Skin epidermis (tissue), 12 donors: Measurements from ENCODE around the gene EPB41L4A.
"Not testable (repeated sequence)": the region's sequence is repeated elsewhere in the genome, so short reads cannot be mapped to it uniquely, and the experiment has no call there.

Experiments
- H3K27ac ChIP-seq, 21 experiments: fragments of 200-600 bp; sonication (generic) in 11 of 21; one replicate each; pipeline ENCODE4 v1.5.0; 2020; ENCODE audit warnings: mild to moderate bottlenecking in 3 of 21, inconsistent platforms in 2 of 21, moderate library complexity in 2 of 21
- H3K4me3 ChIP-seq, 7 experiments: fragments of 200-600 bp; sonication (generic) in 2 of 7; one replicate each; pipeline ENCODE4 v1.5.0; 2020; ENCODE audit warnings: inconsistent platforms in 2 of 7, mild to moderate bottlenecking in 2 of 7, moderate library complexity in 1 of 7

The EPB41L4A gene

DNA sequence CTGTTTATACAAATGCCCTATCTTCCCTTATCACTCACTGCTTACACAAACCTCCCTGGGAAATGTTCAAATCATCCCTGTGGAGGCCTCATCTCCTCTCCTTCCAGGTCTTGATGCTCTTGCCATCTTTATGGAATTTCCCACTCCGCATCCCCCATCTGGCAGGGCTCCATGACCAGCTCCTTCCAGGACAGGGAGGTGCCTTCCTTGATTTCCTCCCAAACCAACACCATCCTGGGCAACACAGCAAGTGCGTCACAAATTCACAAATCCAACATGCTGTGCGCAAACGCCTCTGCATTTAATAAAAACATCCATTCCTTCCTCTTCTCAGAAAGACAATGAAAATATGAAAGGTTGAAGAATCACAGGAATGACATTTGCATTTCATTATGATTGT lies 51.7 kb downstream of the EPB41L4A start:
- Histone ChIP-seq H3K27ac (peak overlapping the region in 1 of 21 experiments; percentile 2), H3K4me3 (no peak overlapping the region)

DNA sequence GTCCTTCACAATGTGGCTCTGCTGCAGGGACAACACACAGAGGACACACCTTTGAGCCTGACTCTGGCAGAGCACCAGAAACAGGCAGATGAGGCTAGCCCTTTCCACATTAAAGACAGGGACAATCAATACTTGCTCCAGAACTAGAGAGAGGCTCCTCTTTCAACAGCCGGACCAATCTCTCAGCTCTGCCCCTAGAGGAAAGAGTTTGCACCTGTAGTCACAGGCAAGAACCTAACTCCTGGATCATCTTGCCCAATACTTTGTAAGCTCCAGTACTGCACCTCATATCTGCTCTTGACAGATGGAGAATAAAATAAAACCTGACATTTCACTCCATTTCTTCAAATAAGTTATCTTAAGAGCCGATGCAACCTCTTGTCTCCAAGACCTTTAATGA lies 52.1 kb downstream of the EPB41L4A start:
- H3K27ac ChIP-seq: no peak overlapping the region
- H3K4me3 ChIP-seq: no peak overlapping the region

- H3K4me3 ChIP-seq, H3K27ac ChIP-seq: not testable (repeated sequence)
Measured at GRCh38 chr5:112360740-112361139, 58.3 kb downstream of the EPB41L4A start.

DNA sequence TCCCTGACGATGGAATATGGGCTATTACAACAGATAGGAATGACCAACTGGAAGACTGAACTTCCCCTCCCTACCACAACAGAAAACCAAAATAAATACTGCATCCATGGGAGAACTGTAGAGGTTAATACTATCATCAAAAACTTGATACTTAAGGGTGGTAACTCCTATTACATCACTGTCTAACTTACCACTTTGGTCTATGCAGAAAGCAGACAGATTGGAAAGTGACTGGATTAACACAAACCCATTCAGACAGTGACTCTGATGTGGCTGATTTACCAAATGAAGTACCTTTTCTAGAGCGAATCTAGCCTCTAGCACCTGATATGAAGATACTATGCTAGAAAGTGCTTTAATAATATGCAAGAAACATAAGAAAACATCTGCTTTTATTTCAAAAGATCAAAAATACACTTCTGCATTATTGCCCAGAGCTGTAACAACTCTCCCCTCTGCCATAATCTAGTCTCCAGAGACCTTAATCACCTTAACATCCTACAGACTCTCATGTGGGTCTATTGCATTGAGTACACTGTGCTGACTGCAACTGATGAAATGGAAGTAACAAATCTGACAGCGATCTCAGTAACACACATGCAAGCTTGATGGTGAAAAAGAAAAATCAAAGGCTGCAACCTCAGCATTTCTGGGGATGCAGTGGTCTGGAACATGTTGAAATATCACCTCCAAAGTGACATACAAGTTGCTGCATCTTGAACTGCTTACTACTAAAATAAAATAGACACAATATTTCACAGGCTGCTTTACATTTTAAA lies 62.7 kb downstream of the EPB41L4A start:
- Histone ChIP-seq H3K4me3 (no peak overlapping the region), H3K27ac (no peak overlapping the region)

DNA sequence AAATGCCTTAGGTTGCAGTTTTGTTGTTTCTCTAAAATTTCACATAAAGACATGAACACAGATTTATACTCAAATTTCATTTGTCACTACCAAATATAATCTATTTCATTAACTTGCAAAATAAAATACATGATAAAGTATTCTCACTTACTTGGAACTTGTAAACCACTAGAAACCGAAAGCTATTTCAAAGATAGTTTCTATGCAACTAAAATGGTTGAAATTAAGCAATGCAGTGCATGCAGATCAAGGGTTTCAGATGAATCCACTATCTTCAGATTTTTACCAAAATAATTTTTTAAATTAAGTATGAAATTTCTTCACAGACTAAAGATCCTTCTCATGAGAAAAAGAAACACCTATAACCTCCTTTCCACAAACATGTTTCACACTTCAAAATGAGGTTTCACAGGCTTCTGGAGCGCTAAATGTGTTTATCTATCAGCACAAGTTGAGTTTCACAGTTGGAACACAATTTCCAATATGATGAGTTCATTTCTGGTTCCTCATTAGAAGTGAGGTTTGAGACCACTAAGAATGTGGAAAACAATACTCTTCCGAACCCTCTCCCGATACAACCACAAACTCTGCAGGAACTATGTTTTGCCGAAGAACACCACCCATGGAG lies 63.9 kb downstream of the EPB41L4A start:
- Histone ChIP-seq H3K27ac (no peak overlapping the region), H3K4me3 (no peak overlapping the region)

DNA sequence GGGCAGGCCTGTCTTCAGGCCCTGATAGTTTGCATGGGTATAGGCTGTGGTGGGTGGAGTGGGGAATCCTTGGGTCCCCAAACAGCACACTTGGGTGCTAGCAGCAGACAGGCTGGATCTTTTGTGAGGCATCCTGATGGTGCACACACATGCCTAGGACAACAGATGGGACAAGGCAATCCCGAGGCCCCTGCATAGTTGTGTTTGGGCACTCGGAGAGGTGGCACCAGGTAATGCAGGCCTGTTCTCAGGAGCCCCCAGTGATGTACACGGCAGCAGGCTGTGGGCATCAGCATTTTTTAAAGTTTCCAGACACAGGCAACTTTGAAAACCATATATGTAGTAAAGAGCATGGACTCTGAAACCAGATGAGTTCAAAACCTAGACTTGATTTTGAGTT lies 65.4 kb downstream of the EPB41L4A start:
- H3K4me3 ChIP-seq: no peak overlapping the region
- no peak overlapping the region for H3K27ac ChIP-seq

- Histone ChIP-seq H3K27ac (no peak overlapping the region), H3K4me3 (no peak overlapping the region)
Measured at GRCh38 chr5:112351225-112351624, 67.9 kb downstream of the EPB41L4A start.

- Histone ChIP-seq H3K27ac (no peak overlapping the region), H3K4me3 (no peak overlapping the region)
Measured at GRCh38 chr5:112350626-112351025, 68.5 kb downstream of the EPB41L4A start.

DNA sequence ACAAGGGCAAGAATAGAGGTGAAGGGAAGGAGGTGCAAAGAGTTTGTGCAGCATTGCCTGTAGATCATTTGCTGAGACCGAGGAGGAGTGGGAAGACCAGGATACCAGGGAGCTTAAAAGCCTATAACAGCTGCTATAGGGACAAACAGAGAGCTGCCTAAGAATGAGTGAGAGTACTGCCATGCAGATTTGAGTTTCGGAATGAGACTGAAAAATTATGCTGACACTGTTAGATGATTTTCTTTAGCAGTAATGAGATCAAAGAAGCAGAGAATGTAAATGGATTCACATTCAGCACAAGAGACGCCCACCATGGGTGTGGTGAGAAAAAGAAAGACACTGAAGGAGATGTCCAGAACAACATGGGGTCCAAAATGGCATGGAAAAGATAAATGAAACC lies 69.7 kb downstream of the EPB41L4A start:
- no peak overlapping the region for H3K4me3 ChIP-seq
- H3K27ac ChIP-seq: no peak overlapping the region

- no peak overlapping the region for H3K4me3 ChIP-seq
- no peak overlapping the region for H3K27ac ChIP-seq
Measured at GRCh38 chr5:112348915-112349314, 70.2 kb downstream of the EPB41L4A start.

GRCh38 chr5:112348387-112348786 lies 70.7 kb downstream of the EPB41L4A start:
- H3K27ac ChIP-seq: no peak overlapping the region
- H3K4me3 ChIP-seq: no peak overlapping the region

GRCh38 chr5:112346411-112347044 lies 72.5 kb downstream of the EPB41L4A start:
- Histone ChIP-seq H3K27ac (no peak overlapping the region), H3K4me3 (no peak overlapping the region)

- H3K4me3 ChIP-seq: no peak overlapping the region
- H3K27ac ChIP-seq: no peak overlapping the region
Measured at GRCh38 chr5:112344540-112344939, 74.5 kb downstream of the EPB41L4A start.

DNA sequence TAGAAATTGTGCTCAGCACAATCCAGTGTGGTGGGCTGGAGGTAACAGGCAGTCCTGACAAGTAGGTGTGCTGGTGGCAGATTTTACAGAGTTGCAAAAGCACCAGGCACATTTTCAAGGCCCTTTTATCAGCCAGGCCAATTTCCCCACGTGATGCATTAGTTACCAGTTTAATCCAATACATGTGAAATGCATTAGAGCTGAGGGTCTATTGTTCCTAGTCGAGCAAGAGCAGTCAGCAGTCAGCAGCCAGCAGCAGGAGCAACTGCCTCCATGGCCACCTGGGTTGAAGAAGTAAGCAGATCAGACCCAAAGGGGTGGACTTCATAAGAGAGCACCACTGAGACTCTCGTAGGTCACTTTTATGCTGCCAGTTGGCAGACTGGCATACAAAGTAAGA lies 76.7 kb downstream of the EPB41L4A start:
- Histone ChIP-seq H3K4me3 (no peak overlapping the region), H3K27ac (no peak overlapping the region)

DNA sequence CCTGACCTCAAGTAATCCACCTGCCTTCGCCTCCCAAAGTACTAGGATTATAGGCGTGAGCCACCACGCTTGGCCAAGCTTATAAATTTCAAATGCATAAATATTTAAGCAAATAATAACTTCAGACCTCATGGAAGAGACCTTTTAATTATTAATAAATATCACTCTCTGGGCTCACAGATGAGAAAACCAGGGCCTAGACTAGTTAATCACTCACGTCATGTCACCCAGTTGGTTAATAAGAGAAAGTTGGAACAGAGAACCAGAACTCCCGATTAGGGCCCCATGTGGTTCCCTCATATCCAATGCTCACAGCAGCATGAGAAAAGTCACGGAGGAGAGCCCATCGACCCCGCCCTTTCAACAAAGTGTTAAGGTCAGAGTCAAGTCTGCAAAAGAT lies 79.3 kb downstream of the EPB41L4A start:
- Histone ChIP-seq H3K4me3 (no peak overlapping the region), H3K27ac (no peak overlapping the region)

DNA sequence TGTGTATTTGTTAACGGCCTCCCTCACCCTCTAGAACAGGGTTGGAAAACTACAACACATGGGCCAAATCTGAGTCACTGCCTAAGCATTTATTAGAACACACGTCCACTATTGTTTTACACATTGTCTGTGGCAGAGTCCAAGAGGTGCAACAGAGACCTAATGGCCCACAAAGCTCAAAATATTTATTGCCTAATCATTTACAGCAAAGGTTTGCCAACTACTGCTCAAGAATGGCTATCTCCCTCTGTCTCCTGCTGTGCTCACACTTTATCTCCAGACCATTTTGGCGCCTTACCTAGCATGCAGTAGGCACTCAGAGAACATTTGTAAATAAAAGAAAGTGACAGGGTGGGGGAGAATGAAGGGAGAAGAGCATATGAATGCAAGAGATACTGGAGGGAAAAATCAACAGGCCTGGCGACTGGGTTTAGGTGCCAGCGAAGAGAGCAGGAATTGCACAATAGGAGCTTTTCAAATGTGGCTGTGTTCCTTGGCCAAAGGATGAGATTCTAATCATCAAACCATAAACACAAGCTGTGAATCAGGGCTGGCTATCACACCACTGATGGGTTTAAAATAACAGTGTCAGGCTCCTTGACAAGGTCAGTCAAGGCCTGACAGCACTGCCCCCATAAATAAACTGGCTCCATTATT lies 80.3 kb downstream of the EPB41L4A start:
- peak overlapping the region in 1 of 21 experiments; percentile 28 for H3K27ac ChIP-seq
- no peak overlapping the region for H3K4me3 ChIP-seq

DNA sequence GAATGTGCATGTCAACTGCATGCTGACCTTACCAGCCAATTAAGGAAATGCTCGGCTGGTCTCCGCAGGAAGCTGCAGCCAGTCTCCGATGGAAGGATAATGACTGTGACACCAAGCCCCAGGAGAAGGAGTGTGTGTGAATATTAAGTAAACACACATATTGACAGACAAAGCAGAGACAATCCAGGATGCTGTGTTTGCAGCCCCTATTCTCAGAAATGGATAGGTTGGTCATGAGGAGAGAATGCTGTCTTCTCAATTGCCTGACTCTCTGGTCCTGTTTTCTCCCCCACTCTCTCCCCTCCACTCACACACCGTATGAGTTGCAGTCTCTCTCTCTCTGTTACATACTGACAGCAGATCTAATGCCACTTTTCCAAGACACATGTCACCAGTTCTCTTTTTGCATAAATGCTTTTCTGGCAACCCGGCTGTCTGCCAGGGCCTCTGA lies 85.7 kb downstream of the EPB41L4A start:
- Histone ChIP-seq H3K27ac (no peak overlapping the region), H3K4me3 (no peak overlapping the region)

DNA sequence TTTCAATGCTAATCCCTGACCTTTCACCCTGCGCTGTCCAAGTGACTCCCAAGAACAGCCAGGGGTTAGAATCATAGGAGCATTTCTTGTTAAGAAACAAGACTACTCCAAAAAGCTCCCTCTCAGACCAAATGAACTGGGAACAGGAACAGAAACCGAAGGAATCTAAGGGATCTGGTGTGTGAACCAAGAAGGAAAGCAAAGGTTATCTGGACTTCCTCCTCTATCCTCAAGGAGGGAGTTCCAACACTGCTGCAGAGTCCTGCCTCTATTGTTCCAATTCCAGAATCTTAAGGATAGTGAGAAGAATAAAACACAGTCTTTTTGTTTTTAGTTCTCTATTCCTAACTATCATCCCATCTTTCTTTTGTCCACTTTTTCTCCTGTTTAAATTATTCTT lies 87.2 kb downstream of the EPB41L4A start:
- no peak overlapping the region for H3K4me3 ChIP-seq
- H3K27ac ChIP-seq: no peak overlapping the region

GRCh38 chr5:112329419-112330090 lies 89.5 kb downstream of the EPB41L4A start:
- H3K27ac ChIP-seq: no peak overlapping the region
- H3K4me3 ChIP-seq: no peak overlapping the region

- Histone ChIP-seq H3K27ac (no peak overlapping the region), H3K4me3 (no peak overlapping the region)
Measured at GRCh38 chr5:112323166-112323565, 95.9 kb downstream of the EPB41L4A start.
